CD4-positive, alpha-beta T cell treated with Interleukin-6 for 4 hours (primary cell): ENCODE data around the gene MIDN.

Experiments
- DNase-seq: peaks from one replicate; pipeline ENCODE4 v3.0.0-alpha.2; 2020; ENCODE audit warnings: mixed read lengths

MIDN gene

DNA sequence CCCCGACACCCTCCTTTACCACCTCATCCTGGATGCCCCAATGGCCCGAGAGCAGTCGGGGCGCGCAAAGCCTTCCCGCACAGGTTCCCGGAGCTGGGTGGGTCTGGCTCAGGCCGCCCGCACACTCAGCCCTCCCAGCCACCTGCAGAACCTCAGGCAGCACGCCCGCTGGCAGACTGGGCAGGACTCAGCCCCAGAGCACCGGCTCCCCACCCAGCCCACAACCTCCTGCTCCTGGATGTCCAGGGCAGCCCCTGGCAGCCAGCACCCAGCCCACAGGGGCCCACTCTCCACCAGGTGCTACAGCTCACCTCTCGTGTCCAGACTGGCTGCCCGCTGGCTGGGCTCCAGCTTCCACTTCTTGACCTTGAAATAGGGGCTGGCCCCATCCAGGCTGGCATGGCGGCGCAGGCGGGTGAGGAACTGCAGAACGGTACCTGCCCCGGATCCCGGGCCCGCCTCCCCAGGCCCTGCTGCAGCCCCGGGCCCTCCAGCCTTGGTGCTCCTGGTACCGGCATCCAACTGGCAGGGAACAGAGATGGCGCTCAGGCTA is 15.2 kb upstream of the MIDN start:
- no peak for DNase-seq

DNA sequence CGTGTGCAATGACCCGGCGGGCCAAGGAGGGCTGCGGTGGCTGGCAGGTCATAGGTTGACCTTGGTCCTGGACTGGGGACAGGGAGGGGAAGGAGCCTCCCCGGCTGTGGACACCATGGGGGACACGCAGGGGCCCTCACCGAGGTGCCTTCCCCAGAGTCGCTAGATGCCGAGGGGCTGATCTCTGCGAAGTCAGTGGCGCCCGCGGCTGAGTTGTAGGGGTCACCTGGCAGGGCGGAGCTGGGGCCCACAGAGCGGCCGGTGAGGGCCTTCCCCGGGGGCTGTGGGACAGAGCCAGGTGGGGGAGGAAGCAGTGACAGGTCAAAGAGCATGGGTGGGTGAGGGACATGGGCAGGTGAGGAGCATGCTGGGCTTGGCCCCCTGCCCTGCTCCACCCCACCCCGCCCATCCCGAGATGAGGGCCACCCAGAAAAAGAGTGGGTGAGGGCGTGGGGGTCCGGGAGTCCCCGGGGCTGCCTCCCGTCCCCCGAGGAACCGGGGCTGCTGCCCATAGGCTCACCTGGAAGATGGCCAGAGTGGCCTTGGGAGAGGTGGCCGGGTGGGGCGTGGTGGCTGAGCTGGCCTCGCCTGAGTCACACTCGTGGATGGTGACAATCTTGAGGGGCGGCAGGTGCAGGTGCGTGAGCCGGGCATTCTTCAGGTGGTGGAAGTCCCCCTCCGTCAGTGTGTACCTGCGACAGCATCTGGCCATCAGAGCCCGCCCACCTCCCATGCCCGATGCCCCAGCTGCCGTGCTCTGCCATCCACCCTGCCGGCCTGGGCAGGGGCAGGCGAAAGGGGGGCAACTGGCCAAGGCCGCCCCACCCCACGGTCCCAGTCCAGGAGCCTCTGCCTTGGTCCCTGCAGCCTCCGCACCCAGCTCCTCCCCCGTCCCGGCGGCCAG is 14.1 kb upstream of the MIDN start:
- no peak for DNase-seq

DNA sequence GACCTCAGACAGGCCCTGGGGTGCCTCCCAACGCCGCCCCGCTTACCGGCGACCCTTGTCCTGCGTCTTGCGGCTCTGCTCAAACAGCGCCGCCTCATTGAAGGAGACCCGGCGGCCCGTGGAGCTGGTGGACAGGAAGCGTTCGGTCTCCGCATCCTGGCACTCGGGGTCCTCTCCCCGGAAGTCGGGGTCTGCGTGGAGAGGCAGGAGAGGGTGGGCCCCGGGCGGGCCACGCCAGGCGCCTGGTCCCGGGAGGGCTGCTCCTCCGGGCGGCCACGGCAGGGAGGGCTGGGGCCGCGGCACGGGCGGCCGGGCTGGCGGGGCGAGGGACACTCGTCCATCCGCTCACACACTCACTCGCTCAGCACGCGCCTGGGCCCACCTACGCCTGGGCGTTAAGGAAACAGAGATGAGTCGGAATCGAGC is 13.4 kb upstream of the MIDN start:
- no peak for DNase-seq

DNA sequence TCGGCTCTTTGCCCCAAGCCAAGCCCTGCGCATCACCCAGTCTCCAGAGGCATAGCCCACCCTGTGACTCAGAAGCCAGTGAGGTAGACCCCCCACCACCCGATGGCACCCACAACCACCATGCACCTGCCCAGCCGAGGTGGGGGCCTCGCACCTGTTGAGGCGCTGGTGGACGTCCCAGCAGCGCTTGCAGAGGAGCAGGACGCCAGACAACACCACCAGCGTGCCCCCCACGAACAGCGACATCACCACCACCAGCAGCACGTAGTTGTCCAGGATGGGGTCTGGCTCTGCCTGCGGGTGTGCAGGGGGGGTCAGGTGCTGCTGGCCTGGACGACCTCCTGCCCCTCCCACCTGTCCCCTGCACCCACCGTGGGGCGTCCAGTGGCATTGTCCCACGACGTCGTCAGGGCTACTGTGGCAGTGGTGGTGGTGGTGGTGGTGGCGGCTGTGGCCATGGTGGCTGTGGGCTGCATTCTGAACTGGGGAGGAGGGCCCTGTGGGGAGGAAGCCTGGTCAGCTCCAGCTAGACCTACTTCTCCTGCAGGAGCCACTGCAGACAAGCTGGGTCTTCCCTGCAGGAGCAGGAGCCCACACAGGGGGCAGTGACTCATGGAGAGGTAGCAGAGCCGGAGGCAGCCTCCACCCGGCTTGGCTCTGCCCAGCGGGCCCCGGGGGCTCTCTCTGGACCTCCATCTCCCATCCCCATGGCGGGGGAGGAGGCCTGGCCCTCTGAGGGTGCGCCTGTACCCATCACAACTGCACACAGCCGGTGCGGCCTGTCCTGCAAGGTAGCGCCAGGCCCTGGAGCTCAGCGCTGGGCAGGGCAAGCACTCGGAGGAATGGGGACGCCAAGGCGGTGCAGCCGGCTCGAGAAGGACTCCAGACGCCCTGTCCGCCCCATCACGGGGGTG is 12.5 kb upstream of the MIDN start:
- no peak for DNase-seq

DNA sequence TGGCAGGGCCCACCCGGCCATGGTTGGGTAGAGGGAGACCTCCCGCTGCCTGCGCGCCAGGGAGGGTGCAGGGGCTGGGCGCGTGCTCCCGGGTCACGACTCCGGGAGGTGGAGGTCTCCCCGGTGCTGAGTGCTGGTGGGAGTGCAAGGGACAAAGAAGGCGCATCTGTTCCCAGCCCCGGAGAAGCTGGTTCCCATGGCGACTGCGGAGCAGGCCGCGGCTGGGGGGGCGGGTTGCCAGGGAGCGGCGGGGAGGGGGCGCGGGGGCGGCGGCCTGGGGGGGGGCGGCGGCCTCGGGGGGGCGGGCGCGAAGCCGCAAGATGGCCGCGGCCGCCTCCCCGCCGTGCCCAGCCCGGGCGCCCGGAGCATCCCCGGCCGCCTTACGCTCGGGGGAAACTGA is 11.8 kb upstream of the MIDN start:
- DNase-seq: no peak

DNA sequence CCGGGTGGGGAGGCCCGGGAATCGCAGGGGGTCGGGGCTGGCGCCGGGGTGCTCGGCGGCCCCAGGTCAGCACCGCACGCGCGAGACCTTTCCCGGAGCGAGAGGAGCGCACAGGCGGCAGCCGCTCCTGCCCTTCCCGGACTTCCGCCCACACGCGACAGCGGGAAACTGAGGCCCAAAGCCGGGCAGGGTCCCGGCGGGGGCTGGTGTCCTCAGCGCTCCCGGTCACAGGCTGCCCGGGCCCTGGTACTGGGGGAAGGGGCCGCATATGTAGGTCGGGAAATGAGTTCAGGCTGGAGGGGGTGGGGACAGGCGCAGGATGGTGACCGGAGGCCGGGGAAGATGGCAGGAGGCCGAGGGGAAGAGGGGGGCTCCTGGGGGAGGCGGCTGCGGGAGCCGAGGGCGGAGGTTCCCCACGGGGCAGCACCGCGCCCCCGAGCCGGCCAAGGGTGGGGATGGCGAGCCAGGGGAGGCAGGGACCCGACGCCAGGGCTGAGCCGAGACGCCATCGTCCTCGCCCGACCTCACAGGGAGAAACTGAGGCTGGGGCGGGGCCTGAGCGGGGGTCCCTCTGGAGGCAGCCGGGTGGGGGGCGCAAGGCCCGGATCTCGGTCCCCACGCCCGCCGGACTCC is 11.2 kb upstream of the MIDN start:
- DNase-seq: no peak

DNA sequence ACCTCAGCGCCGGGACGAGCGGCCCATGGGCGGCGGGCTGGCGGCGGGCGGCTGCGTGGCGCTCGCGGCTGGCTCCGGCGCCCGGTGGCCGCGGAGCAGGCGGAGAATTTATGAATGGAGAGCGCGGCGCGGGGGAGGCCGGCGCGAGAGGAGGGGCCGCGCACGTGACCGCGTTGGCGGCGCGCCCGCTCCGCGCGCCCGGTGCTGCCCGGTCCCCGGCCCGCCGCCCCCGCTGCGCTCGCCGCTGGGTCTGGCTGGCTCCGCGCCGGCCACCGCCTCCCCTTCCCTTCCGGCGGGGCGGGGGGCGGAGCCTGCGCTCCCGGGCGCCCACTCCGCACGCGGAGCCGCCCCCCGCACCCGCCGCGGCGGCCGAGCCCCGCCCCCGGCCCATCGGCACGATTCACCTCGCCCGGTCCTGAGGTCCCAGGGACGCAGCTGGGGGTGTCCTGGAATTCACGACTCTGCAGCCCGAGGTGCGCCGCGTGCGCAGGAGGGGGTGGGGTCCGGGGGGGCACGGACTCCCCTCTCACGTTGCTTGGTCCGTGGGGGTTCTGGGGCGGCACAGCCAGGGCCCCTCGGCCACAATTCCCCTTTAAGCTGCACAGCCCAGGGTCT is 10.5 kb upstream of the MIDN start, which contains the start of gene CBARP:
CBARP (minus strand) TSS at position 252 of the 615 bp plus-strand sequence. CDS start 1,905 bp downstream, outside the sequence.
- DNase-seq: peak; percentile 51

DNA sequence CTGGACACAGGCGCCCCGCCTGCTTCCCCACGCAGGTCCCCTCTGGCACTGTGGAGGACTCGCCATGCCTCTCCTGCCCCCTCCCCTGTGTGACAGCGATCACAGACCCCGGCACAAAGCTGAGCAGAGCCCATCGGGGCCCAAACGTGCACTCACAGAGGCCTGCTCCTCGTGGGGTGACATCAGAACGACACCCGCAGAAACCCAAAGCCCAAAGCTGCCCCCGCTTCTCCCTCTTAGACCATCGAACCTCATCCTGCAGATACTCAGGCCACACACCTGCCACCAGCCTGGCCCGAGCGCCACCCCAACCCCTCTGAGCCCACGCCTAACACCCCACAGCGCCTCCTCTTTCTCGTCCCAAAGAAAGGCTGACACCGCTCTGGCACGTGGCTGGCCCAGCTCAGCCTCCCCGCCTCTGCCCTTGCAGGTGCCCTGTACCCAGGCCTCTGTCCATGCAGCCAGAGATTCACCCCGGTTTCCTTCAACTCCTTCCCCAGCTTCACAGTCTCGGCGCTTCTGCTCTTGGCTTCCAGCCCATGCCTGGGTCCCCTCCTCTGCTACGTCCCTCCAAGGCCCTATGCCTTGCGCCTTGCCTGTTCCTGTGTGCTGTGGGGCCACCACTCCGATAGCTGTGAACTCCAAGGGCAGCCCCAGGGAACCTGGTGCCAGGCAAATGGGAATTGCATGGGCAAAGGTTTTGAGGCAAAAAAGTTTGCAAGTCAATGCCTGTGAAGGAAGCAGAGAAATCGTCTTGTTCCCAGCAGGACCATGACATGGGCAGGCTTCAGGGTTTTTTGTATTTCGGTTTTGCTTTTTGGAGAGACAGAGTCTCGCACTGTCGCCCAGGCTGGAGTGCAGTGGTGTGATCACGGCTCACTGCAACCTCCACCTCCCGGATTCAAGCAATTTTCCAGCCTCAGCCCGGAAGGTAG is 9.7 kb upstream of the MIDN start:
- no peak for DNase-seq

DNA sequence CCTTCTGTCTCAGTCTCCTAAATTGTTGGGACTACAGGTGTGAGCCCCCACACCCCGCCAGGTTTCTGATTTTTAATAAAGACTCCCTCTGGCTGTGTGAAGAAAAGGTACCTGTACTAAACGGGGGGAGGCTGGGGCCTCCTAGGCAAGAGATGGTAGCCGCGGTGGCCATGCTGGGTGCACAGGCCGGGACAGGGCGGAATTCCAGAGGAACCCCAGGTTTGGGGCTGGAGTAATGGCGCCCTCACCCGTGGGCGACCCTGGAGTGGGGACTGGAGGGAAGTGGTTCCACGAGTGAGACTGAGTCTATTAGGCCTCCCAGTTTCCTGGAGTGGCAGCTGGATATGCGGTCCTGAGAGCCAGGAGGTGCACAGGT is 9.0 kb upstream of the MIDN start:
- no peak for DNase-seq

DNA sequence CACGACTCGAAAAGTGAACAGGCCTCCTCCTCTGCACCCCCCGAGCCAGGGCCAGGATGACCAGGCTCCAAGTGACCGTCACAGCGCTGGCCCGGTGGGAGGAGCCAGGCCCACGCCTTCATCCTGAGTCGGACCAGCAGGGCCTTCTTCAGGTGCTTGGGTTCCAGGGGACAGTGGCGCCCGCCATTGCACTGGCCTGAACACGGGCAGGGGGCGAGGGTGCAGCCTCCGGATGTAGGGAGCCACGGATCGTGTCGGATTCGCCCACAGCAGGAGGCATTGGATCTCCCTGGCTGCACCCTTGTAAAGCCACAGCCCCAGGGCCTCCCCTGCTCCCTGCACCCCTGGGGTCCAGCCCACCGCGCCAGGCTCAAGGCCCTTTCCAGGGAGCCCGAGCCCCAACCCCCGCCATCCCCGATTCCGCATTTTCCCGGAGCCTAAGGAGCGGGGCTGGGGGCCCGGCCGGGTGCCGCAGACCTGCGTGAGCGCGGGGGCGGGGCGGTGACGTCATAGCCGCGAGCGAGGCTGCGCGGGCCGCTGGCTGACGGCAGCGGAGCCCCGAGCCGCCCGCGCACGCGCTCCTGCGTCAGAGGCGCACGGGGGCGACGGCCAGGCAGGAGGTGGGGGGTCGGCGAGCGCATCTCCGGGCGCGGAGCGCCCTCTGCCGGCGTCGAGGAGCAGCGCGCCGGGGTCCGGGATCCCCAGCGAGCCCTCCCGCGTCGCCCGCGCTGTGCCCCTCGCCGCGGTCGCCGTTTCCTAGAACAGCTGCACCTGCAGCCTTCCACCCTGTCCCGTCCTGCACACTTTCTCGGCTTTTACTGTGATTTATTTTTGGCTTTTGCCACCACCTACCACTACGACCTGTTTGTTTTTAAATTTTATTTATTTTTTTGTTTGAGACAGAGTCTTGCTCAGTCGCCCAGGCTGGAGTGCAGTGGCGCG is 8.3 kb upstream of the MIDN start:
- DNase-seq: peak; percentile 91

DNA sequence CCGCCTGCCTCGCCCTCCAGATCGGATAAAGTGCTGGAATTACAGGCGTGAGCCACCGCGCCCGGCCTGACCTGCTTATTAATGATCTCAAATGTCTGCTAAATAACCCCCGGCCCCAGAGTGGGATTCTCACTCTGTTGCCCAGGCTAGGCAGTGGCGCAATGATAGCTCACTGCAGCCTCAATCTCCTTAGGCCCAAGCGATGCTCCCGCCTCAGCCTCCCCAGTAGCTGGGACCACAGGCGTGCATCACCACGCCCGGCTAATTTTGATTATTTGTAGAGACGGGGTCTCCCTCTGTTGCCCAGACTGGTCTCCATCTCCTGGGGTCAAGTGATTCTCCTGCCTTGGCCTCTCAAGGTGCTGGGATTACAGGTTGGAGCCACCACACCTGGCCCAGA is 7.5 kb upstream of the MIDN start:
- DNase-seq: no peak

DNA sequence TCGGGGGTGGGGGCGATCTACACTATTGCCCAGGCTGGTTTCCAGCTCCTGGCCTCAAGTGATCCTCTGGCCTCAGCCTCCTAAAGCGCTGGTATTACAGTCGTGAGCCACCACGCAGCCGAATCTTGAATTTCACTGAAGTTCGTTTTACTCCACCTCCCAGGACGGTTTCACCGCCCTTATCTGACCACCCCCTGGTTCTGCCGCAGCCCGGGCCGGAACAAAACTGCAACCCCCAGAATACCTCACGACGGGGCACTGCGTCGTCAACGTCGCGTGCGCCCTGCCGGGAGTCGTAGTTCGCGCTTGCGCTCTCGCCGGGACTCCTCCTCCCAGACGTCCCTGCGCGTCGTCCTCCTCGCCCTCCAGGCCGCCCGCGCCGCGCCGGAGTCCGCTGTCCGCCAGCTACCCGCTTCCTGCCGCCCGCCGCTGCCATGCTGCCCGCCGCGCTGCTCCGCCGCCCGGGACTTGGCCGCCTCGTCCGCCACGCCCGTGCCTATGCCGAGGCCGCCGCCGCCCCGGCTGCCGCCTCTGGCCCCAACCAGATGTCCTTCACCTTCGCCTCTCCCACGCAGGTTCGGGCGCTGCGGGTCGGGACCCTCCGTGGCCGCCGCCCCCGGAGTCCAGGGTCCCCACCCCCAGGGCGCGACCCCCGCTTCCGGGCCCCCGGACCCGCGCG is 6.8 kb upstream of the MIDN start, which contains the start of gene ATP5F1D:
ATP5F1D (plus strand) TSS at position 335 of the 679 bp plus-strand sequence; CDS start at position 435, 100 bp downstream.
- DNase-seq: peak; percentile 94

DNA sequence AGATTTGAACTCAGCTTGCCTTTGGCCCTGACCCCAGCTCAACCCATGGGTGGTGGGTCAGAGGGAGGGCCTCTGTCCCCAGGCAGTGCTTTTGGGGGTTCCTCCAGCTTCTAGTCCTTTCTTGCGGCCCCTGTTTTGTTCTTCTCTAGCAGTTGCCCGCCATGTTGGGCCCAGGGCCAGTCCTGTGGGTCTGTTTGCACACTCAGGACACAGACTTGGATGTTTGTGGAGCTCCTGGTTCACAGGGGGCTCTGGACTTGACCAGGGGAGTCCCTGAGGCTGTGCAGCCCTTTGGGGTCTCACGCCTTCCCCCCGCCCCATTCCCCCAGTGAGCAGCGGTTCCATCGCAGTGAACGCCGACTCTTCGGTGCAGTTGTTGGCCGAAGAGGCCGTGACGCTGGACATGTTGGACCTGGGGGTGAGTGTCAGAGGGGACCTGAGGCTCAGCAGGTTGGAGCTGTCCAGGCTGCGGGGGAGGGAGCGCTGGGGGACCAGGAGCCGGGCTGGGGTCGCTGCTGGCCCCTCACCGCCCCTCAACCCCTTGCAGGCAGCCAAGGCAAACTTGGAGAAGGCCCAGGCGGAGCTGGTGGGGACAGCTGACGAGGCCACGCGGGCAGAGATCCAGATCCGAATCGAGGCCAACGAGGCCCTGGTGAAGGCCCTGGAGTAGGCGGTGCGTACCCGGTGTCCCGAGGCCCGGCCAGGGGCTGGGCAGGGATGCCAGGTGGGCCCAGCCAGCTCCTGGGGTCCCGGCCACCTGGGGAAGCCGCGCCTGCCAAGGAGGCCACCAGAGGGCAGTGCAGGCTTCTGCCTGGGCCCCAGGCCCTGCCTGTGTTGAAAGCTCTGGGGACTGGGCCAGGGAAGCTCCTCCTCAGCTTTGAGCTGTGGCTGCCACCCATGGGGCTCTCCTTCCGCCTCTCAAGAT is 4.4 kb upstream of the MIDN start:
- peak; percentile 88 for DNase-seq

DNA sequence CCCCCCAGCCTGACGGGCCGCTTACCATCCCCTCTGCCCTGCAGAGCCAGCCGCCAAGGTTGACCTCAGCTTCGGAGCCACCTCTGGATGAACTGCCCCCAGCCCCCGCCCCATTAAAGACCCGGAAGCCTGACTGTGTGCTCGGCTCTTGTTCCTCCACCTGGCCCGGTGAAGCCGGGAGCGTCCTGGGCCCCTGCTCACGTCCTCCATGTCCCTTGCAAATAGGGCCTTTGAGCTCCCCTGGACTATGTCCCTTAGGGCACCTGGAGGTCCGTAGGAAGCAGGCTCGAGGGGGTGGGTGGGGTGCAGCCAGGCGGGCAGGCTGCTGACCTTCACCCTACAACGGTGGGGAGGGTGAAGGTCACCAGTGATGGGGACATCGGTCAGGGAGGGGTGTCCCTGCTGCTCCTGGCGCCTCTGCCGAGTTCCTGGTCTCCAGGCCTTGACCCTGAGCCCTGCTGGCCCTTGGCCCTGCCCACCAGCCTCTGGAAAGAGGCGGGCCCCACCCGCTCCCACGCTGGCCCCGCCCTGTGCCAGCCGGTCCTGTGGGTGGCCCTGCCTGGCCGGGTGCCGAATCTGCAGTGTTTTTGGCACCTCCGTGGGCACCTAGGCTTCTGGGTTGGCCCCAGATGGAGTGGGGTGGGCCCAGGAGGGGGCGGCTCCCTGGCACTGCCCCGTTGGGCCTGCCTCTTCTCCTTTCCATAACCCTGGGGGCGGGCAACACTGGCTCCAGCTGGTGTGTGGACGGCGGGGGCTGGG is 3.5 kb upstream of the MIDN start:
- no peak for DNase-seq

DNA sequence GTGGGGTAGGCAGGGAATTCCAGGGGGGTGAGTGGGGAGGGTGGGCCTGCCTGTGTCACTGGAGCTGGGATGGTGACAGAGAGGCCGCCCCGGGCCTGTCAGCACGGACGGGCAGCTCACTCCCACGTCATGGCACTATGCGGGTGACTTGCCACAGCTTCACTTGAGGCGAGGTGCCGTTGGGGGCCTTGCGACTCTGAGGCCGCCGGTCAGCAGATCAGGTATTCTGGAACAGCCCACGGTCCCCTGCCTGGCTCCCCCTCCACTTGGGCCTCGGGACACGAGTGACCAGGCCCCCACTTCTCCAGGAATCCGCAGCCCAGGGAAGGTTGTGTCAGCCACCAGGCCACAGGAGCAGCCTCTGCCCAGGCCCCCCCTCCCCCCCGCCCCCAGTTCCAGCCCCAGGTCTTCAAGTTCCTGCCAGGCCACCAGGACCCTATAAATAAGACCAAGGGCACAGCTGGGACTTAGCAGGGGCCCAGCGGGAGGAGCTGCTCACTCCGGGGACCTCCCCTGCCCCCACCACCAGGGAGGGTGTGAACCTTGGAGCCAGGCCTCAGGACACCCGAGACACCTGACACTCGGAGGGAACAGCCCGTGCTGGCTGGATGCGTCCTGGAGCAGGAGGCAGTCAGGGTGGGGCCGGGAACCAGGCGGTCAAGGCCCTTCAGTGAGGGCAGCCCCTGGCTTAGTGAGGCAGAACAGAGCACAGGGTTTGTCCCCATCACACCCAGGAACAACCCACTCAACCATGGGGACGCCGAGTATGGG is 2.7 kb upstream of the MIDN start:
- no peak for DNase-seq
